ENCODE measurements around the gene TRMT1L. TPM values are rescaled to one million over a fixed set of nuclear protein-coding genes. Genes with fewer than 3 reads are reported as not detected.

The TRMT1L gene
- total and polyA plus RNA-seq, 2 donors (not counting 3 experiments of a cell fraction or from before 2014, with no cell fraction given), result 7.9 to 12.8 TPM

DNA sequence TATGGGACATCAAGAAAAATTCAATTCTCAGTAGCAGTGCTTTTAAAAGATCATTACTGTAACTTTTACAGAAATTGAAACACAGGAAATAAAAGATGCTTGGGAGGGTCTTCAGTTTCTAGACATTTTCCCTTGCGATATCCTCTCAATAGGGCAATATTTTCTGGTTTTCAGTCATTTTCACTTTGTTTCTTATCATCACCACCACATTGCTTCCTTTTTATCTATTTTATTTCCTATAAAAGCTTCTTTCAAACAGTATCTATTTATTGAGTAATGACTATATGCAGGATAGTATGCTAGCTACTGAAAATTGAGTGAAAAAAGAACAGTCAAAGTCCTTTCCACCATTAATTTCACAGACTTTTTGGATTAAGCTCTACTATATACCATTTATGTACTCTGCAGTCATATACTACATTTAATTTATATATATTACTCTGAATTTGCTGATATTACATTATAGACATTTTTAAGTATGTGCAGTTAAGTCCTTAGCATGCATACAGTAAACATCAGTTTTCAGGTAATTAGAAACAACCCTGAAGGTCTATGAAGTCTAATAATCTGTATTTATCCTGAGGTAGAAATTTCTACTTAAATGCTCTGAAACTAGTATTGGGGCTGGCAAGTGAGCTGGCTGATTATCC lies 18.7 kb downstream of the TRMT1L start:
- CTCF ChIA-PET, result interaction anchor here (2.1 kb wide), 1 partner anchor 32 kb away, joined by 8 read pairs; no protein-coding TSS in a partner anchor
- no peaks in the 10 kb centered on the region for H3K36me3 ChIP-seq (ENCODE audit: control insufficient read depth in 2 of 2, extremely low read depth in 1 of 2, insufficient read depth in 2 of 2, low read length in 2 of 2)
- dilution Hi-C loops (cut with MboI; ENCODE audit: extremely low pct_ligation_motif_present, low sequenced_read_pairs), result no loop called here

More for the DNA sequence above, 18.7 kb downstream of the TRMT1L start:
- Histone ChIP-seq H3K9me3 (replicated peaks; ENCODE audit: control insufficient read depth, insufficient read depth, low read length) (no peaks in the 10 kb centered on the region), H3K4me2 (ENCODE audit: insufficient read depth, low read length) (no peak overlapping the region), H3K27me3 (ENCODE audit: control insufficient read depth in 2 of 2, insufficient read depth in 2 of 2, low read length in 2 of 2) (no peaks in the 10 kb centered on the region), H3K4me3 (replicated peaks in 1 of 3; ENCODE audit: insufficient read depth in 1 of 3, low read depth in 1 of 3, low read length in 3 of 3) (no peak overlapping the region), H3K4me1 (ENCODE audit: control insufficient read depth, extremely low read depth, insufficient read depth, low read length) (no peaks in the 10 kb centered on the region), H3K9me1 (replicated peaks; ENCODE audit: control insufficient read depth, extremely low read depth, insufficient read depth, low read length) (no peaks in the 10 kb centered on the region), H2AFZ (ENCODE audit: low read depth, low read length) (no peak overlapping the region), H3K27ac (ENCODE audit: insufficient read depth, low read depth, low read length) (no peak overlapping the region), H3K9ac (replicated peaks; ENCODE audit: extremely low read depth, insufficient read depth, low read length) (no peak overlapping the region), H4K20me1 (replicated peaks; ENCODE audit: control insufficient read depth, extremely low read depth, insufficient read depth, low read length) (no peaks in the 10 kb centered on the region), H3K79me2 (ENCODE audit: control insufficient read depth, insufficient read depth, low read length) (no peaks in the 10 kb centered on the region)
- intact Hi-C loops (cut with micrococcal nuclease), result no loop called here
- DNase-seq (ENCODE audit: low read depth, low spot score) (no peak), FAIRE-seq (no peak)
- POLR2A ChIA-PET, result no interaction called here
- no TSS peak for BruUV-seq (replicated peaks)
- TF ChIP-seq GATA2 (IDR thresholded peaks at IDR 0.05; ENCODE audit: insufficient read depth, insufficient read length, low read depth, low read length) (no peak), MYC (IDR thresholded peaks at IDR 0.05; ENCODE audit: low read depth, low read length) (no peak), MAX (IDR thresholded peaks at IDR 0.05; ENCODE audit: insufficient read depth, insufficient read length) (no peak), JUN (IDR thresholded peaks at IDR 0.05; ENCODE audit: borderline replicate concordance, insufficient read depth, insufficient read length, low read depth) (no peak), FOS (IDR thresholded peaks at IDR 0.05; ENCODE audit: borderline replicate concordance, insufficient read depth, low read length) (no peak), EZH2 (IDR thresholded peaks at IDR 0.05; ENCODE audit: borderline replicate concordance, low read depth, low read length, severe bottlenecking) (no peak), POLR2AphosphoS5 (IDR thresholded peaks at IDR 0.05; ENCODE audit: insufficient read depth, low read depth, low read length) (no peak), POLR2A (IDR thresholded peaks at IDR 0.05; ENCODE audit: low read depth, low read length) (no peak)
- TF ChIP-seq, protein P1, sequence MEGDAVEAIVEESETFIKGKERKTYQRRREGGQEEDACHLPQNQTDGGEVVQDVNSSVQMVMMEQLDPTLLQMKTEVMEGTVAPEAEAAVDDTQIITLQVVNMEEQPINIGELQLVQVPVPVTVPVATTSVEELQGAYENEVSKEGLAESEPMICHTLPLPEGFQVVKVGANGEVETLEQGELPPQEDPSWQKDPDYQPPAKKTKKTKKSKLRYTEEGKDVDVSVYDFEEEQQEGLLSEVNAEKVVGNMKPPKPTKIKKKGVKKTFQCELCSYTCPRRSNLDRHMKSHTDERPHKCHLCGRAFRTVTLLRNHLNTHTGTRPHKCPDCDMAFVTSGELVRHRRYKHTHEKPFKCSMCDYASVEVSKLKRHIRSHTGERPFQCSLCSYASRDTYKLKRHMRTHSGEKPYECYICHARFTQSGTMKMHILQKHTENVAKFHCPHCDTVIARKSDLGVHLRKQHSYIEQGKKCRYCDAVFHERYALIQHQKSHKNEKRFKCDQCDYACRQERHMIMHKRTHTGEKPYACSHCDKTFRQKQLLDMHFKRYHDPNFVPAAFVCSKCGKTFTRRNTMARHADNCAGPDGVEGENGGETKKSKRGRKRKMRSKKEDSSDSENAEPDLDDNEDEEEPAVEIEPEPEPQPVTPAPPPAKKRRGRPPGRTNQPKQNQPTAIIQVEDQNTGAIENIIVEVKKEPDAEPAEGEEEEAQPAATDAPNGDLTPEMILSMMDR (IDR thresholded peaks at IDR 0.05; ENCODE audit: extremely low read depth in 1 of 2, insufficient read depth in 1 of 2, low read depth in 1 of 2, low read length in 2 of 2), result no peak
